Endothelial cell of umbilical vein (primary cell): ENCODE measurements around the gene CLEC2L.

ENCODE experiments used
- CTCF ChIP-seq, 2 donors: IDR thresholded peaks; 1 replicate in 1 of 2; 2 replicates in 1 of 2; pipeline ENCODE4 v1.5.1; 2011; ENCODE audit warnings: low read length in 2 of 2, mild to moderate bottlenecking in 2 of 2, moderate library complexity in 2 of 2, control low read depth in 1 of 2, inconsistent platforms in 1 of 2, low read depth in 1 of 2; ENCODE audit not compliant: insufficient read depth in 1 of 2; ENCODE audit errors: extremely low read depth in 1 of 2
- POLR2A ChIP-seq: IDR thresholded peaks from 2 replicates; pipeline ENCODE4 v1.6.1; 2012; ENCODE audit warnings: low read depth, mild to moderate bottlenecking, control low read depth, low read length

DNA sequence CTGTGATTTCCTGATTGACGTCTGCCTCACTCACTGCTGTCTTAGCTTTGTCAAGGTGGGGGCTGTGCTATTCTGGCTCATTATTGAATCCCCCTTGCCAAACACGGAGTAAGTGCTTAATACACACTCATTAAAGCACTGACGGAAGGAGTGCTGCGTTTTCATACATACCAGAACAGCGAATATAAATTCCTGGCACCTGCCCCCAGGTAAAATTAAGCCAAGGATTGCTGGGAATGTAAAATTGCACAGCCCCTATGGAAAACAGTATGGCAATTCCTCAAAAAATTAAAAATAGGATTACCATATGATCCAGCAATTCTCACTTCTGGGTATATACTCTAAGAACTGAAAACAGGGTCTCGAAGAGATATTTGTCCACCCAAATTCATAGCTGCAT, 46.6 kb upstream of the CLEC2L start:
- TF ChIP-seq CTCF (IDR thresholded peaks at IDR 0.05; ENCODE audit: extremely low read depth in 1 of 2, insufficient read depth in 1 of 2, low read depth in 1 of 2, low read length in 2 of 2) (no peak), POLR2A (no peak)
